HG02588 (cell line): ENCODE data around the gene CCDC51.

ENCODE experiments used
- ATAC-seq: cut with Tn5 transposase; IDR thresholded peaks from one replicate; pipeline ENCODE4 v1.9.1; 2021; ENCODE audit warnings: mild to moderate bottlenecking, moderate library complexity; ENCODE audit not compliant: unreplicated experiment

The CCDC51 gene

GRCh38 chr3:48422272-48422671, 17.6 kb downstream of the CCDC51 start:
- no peak for ATAC-seq

DNA sequence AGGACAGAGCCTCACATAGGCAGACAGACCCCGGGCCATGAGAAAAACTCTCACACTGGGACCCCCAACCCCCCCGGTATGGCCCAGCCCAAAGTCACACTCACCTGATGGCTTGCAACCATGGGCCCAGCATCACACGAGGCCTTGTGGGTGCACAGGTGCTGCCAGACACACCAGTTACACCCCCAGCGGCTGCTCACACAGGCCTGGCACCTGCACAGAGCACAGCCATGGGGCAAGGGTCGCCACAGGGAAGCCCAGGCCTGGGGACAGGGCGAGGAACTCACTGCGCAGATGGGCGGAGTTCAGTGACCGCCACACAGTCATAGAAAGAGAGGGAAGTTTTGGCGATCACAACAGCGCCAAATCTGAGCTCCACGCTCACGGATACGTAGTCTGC, 19.4 kb downstream of the CCDC51 start:
- ATAC-seq: no peak

DNA sequence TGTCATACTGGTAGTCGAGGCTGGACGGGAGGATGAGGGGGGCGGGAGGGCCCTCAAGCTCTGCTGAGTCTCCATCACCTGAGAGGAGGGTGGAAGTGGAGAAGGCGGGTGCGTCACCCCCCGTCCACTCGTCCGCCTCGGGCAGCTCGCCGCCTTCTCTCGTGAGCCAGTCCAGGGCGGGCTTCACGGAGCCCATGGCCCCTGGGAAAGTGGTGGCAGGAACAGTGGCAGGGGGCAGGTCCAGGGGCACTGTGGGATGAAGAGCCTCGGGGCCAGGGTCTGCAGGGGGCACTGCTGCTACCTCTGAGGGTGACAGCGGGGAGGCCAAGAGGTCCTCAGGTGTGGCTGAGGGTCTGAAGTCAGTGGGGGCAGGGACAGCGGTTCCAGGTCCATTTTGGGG, 20.3 kb downstream of the CCDC51 start:
- ATAC-seq: no peak

DNA sequence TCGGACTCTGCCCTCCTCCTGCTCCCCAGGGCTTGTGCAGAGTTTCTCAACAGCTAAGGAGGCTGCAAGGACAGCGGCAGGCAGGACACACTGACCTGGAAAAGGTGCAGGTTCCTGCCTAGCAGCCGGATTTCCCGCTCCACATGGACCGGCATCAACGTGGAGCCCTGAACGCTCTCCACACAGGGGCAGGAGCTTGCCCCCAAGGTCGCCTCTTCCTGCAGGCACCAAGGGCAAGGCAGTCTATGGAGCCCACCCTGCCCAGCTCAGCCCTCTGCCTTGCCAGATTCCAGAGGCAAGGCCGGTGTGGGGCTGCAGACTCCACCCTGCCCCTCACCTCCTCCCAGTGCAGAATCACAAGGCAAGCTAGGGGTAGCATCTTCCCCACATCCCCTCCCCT, 20.8 kb downstream of the CCDC51 start:
- ATAC-seq: no peak

DNA sequence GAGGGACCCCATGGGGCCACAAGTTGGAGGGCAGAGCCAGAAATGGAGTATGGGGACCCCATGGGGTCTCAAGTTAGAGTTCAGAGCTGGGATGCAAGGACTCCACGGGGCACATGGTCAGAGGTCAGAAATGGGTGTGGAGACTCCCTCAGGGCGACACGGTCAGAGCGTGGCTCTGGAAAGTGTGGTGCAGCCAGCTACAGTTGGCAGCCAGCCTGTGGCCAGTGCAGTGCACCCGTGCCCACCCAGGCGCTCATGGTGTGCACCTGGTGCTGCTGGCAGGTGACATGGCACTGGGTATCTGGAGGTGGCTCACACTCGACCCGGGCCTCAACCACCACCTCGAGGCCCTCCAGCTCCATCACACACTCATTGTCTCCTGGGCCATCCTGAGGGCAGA, 21.3 kb downstream of the CCDC51 start:
- no peak for ATAC-seq

DNA sequence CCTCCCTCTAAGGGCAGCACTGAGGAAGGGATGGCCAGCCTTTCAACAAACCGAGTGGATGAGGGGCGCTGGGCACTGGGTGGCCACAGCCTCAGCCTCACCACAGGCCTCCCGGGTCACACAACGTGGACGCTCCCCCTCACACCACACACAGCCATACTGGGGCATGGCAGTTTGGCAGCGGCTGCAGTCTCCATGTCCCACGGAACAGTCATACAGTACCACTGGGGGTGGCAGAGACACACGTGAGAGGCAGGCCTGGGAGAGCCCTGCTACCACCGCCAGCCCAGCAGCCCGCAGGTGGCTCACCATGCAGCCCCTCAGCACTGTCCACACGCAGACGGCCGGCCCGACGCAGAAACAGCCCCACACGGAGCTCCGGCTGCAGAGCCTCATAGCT, 21.8 kb downstream of the CCDC51 start:
- ATAC-seq: no peak

DNA sequence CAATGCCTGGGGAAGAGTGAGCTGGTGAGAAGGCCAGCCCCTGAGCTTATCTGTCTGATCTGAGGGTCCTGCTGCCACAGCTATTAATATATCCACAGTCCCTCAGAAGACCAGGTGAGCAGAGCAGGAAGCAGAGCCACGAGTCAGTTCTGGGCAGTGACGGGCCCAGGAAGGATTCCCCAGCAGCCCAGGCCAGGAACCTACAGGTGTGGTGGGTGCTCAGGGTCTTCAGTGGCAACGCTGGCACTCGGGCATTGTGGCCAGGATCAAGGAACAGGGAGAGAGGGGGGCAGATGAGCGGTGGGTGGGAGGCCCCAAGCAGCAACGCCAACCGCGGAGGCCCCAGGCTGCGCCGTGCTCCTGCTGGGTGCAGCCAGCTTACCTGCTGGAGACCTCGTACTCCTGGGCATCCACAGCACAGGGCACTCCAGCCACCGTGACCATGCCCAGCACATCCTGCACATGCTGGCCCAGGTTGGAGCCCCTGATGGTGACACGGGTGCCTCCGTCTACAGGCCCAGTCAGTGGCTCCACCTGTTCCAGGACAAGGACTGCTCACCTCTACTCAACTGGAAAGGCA, 22.3 kb downstream of the CCDC51 start:
- no peak for ATAC-seq

- no peak for ATAC-seq
Observed at GRCh38 chr3:48416546-48416945, 23.4 kb downstream of the CCDC51 start.

- ATAC-seq: no peak
Observed at GRCh38 chr3:48416091-48416505, 23.8 kb downstream of the CCDC51 start.

DNA sequence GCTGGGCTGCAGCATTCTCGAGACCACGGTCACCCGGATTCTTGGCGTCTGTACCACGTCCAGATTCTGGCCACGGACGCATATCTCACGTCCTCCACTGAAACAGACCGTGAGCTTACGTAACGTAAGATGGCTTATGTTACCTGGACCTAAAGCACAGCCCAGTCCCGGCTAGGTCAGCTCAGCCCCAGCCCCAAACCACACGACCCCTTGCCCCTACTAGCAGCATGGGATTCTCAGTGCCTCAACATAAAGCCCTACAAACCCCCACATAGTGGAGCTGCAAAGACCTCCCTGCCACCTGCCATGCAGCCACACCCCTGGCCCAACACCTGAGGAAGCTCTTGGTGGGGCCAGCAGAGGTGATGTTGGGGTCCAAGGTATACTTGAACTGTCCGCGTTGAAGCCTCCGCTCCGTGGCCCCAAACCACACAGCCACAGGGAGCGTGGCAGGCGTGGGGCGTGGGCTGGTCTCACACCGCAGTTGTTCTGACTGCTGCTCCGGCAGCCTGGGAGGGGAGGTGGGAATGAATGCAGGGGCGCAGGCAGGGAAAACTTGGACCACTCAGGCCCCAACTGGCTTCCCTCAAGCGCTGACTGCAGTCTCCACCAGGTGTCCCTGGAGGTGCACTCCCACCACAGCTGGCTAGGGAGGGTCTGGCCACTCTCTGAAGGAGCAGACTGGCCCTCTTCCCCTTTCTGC, 24.5 kb downstream of the CCDC51 start:
- no peak for ATAC-seq

GRCh38 chr3:48414376-48415250, 25.3 kb downstream of the CCDC51 start:
- ATAC-seq: no peak

- no peak for ATAC-seq
Observed at GRCh38 chr3:48413611-48414010, 26.3 kb downstream of the CCDC51 start.

DNA sequence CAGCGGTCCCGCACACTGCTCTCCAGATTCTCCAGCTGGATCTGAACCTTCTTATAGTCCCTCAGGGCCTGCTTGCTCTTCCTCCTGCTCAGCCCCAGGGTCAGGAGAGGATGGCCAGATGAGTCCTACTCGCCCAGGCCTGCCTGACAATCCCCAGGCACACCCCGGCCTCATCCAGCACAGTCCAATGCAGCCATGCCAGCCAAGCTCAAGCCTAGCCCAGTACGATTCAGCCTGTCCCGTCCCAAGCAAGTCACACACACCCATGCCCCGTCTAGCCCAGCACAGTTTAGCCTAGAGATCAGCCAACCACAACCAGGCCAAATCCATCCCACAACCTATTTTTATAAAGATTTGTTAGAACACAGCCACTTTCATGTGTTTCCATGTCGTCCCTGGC, 26.8 kb downstream of the CCDC51 start:
- no peak for ATAC-seq

DNA sequence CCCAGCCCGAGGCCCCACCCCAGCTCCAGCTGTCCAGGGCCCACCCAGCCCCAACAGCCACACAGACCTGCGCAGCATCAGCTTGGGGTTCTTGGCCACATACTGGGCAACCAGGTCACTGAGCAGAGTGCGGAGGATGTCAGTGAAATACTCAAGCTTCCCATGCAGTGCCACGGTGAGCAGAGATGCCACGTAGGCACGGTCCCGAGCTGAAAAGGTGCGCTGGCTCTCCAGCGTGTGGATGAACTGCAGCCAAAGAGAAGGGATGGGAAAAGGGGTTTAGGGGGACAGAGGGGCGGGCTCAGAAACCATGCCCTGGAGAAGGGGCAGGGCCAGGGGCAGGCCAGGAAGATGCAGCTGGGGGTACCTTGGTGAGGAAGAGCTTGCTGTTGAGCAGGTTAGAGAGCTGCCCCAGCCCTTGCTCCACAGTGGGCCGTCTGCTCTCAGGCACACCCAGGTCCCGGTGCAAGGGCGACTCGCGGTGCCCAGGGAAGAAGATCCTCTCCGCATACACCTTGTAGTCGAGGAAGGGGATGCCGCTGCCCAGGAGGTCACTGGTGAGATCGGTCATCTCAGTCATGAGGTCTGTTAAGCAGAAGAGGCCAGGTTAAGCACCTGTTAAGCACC, 27.4 kb downstream of the CCDC51 start:
- no peak for ATAC-seq

DNA sequence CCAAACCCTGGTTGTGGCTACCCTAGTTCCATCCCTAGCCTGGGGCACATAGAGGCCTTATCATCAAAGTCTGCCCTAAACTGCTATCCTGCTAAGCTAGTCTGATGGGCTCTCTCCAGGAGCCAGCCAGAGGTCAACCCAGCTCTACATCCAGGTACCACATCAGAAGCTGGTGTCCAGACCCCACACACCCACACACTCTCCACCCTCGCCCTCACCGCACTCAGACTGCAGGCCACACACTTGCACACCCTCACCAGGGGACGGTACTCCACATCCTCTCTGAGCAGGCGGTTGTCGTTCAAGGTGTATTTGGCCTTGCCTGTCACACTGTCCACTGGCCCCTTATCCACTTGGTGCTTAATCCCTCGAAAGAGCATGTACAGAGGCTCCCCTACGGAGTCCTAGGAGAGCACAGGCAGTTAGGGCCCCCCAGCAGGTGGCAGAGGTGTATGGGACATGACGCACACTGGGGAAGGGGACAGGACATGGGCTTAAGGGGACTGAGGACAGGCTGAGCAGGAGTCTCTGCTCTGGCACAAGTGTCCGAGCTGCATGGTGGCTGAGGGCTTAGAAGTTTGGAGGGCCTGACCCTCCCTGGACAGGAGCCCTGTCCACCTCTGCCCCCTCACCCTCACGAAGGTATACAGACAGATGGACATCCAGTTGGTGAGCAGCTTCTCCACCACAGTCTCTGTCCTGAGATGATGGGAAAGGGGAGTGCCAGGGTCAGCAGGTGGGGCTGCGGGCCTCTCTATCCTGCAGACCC, 28.1 kb downstream of the CCDC51 start:
- ATAC-seq: no peak

GRCh38 chr3:48411041-48411588, 28.8 kb downstream of the CCDC51 start:
- no peak for ATAC-seq

- no peak for ATAC-seq
Observed at GRCh38 chr3:48410205-48411040, 29.5 kb downstream of the CCDC51 start.

DNA sequence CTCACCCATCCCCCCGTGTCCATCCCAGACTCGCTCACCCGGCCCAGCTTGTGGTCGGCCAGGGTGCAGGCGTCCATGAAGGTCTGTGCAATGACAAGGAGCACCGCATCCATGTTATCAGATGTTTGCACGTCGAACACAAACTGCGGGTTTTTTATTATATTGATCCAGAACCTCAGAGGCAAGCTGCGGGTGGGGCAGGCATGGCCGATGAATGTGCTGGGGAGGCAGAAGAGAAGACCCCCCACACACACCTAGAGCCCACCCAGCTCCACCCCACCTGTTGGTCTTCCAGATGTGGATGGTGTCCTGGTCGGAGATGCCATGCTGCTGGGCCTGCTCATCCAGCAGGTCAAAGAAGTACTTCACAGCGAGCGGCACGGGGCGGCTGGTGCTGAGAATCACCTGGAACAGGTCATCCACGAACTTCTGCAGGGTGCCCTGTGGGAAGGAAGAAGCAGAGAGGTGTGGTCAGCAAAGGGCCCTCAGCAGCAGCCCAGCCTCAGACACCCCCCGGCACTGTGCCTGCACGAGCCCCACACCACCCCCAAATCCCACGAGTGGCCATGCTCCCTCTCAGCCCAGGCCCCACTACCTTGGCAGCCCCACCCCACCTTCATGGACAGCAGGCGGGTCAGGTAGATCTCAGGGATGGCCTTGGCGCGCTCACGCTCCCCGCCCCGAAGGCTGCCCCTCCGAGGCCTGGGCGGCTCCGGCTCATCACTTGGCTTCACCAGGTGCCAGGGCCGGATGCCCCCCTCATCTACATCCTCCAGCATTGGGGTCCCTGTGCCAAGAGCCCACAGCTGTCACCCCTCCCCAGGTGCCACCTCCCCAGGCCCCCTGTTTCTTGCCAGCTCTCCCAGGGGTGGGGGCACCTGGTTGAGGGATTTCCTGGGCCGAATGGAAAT, 30.4 kb downstream of the CCDC51 start:
- no peak for ATAC-seq
